NT2/D1 (cell line): Measurements from ENCODE around the gene PEX10.

ENCODE experiments used
- SUZ12 ChIP-seq: IDR thresholded peaks from 2 replicates; pipeline ENCODE4 v1.6.1; 2011; ENCODE audit not compliant: insufficient read length, insufficient read depth; ENCODE audit errors: extremely low read depth
- YY1 ChIP-seq: IDR thresholded peaks from 2 replicates; pipeline ENCODE4 v1.6.1; 2011; ENCODE audit not compliant: insufficient read length, insufficient read depth
- ZNF274 ChIP-seq: IDR thresholded peaks from 2 replicates; pipeline ENCODE4 v1.6.1; 2011; ENCODE audit warnings: mild to moderate bottlenecking, low read depth, low read length

DNA sequence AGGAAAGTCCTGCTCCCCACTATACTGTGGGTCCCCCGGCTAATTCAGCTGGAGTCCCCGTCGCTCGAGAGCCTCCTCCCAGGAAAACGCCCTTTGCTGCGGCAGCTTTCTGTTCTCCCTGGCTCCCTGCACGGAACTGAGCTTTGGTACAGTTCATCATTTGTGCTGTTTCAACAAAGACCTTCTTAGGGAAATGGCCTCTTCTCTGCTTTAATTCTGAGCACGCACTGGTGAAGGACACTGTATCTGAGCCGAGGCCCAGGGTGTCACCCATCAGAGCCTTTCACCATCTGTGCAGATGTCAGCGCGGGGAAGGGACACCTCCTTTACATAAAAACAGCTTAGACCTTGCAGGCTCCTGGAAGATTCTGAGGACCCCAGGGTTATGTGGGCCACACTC is 13.5 kb upstream of the PEX10 start:
- TF ChIP-seq YY1 (no peak), ZNF274 (no peak), SUZ12 (no peak)
